Heart right ventricle (tissue), 16 donors: ENCODE results near the gene LRRC52. TPM values are rescaled to one million over a fixed set of nuclear protein-coding genes. Genes with fewer than 3 reads are reported as not detected.

ENCODE experiments used
- ATAC-seq, 8 donors: fragments of 200-7000 bp; cut with Tn5 transposase; one replicate each; pipeline ENCODE4 v1.9.1; 2020; ENCODE audit warnings: mild to moderate bottlenecking in 8 of 8, moderate library complexity in 8 of 8, moderate number of reproducible peaks in 1 of 8
- DNase-seq, 2 donors: peaks; one replicate each; pipeline ENCODE4 v3.0.0-alpha.2; 2020
- H3K27ac ChIP-seq, 10 donors: fragments of 200-600 bp; sonication (generic) in 2 of 10; one replicate each; pipeline versions ENCODE4 v1.5.0 to v1.8.0; 2020 to 2022; ENCODE audit warnings: mild to moderate bottlenecking in 3 of 10
- H3K27me3 ChIP-seq, 7 donors: fragments of 200-600 bp; one replicate each; pipeline ENCODE4 v1.8.0; 2021 to 2022; ENCODE audit warnings: mild to moderate bottlenecking in 2 of 7
- H3K36me3 ChIP-seq, 9 donors: fragments of 200-600 bp; sonication (generic) in 1 of 9; one replicate each; pipeline versions ENCODE4 v1.5.0 to v1.8.0; 2020 to 2022; ENCODE audit warnings: mild to moderate bottlenecking in 2 of 9
- H3K4me1 ChIP-seq, 9 donors: fragments of 200-600 bp; sonication (generic) in 1 of 9; one replicate each; pipeline versions ENCODE4 v1.5.0 to v1.8.0; 2020 to 2022; ENCODE audit warnings: mild to moderate bottlenecking in 4 of 9
- H3K4me3 ChIP-seq, 10 donors: fragments of 200-600 bp; sonication (generic) in 2 of 10; one replicate each; pipeline versions ENCODE4 v1.5.0 to v1.8.0; 2020 to 2022; ENCODE audit warnings: mild to moderate bottlenecking in 7 of 10, moderate library complexity in 2 of 10
- H3K9me3 ChIP-seq, 11 donors: fragments of 200-600 bp in 10 of 11; sonication (generic) in 2 of 11; one replicate each; pipeline versions ENCODE4 v1.5.0 to v1.8.0; 2013 to 2022; ENCODE audit warnings: mild to moderate bottlenecking in 2 of 11, control low read depth in 1 of 11, moderate library complexity in 1 of 11
- CTCF ChIP-seq, 9 donors: fragments of 200-600 bp; sonication (generic) in 2 of 9; IDR thresholded peaks; one replicate each; pipeline versions ENCODE4 v1.5.0 to v1.8.0; 2021 to 2022; ENCODE audit warnings: antibody characterized with exemption in 9 of 9, mild to moderate bottlenecking in 5 of 9, moderate library complexity in 1 of 9
- WGBS, 2 donors: extraction: QIAGEN DNeasy Blood & Tissue Kit; methylation state at CpG; one replicate each; pipeline ENCODE4 v1.1.7; 2013; ENCODE audit warnings: inconsistent platforms in 1 of 2; 5-methylcytosine and 5-hydroxymethylcytosine counted together
- intact Hi-C, 10 donors: fragments of 100-400 bp; cut with DNase I; formaldehyde crosslinking; loops; one replicate each; pipeline versions ENCODE4 v1.11.1 to v1.14.2; 2022
- polyA plus RNA-seq, 2 donors: library from polyadenylated mRNA; stranded (reverse); fragments of 200-250 nt; gene quantifications; one replicate each; pipeline ENCODE4 v1.2.3, GENCODE V29; 2013
- total RNA-seq, 10 donors: library from RNA; stranded (reverse); fragmentation: NEBNext Ultra II Directional in 3 of 10; extraction: Animal tissue kit (Norgen Biotek cat#: 25700) in 3 of 10; gene quantifications; one replicate each; pipeline versions ENCODE4 v1.2.1 to v1.2.4, GENCODE V29; 2021 to 2023
- donor health status: Arrhythmogenic right ventricular cardiomyopathy.
- donor health status: ischemic (EF 13 %, LVEDD 7.1; RV severe dilation, severe dysfunction).
- donor health status: healthy with polysubstance abuse.
- donor health status: DM: no; HTN: yes; CAD: no.
- donor health status: DM: no; HTN: no; CAD: no.
- donor health status: ischemic (EF 25% LVEDD 6.9; RV normal size, moderate dysfunction).
- donor health status: ischemic (EF 25% LVEDD 5.7; RV mildly dilated, moderate dysfunction).
- donor health status: healthy.
- donor health status: DM: yes; HTN: yes; CAD: no.
- donor health status: Ischemic cardiomyopathy.
- donor health status: ischemic (EF 35%, LVEDD 5.7; RV mildly dilated, moderate dysfunction).
- donor health status: nonischemic (EF 11% LVEDD 7.7; RV severe dilation, severe dysfunction).
- donor health status: DM: yes; HTN: yes; CAD: no.
- donor health status: PGD.
- donor health status: ischemic (EF 29% LVEDD 5.4; RV normal size, mild dysfunction).
- donor health status: nonischemic (EF 23%, LVEDD 6.1; RV moderate dilation, normal function).

LRRC52 gene
- total and polyA plus RNA-seq, 12 donors: 0.16 to 1.6 (median 0.55) TPM; not detected in 3

- intact Hi-C loops: no loop called here
These were observed 30.5 kb downstream of the LRRC52 start for GRCh38 chr1:165574295-165574694.

GRCh38 chr1:165575468-165576099, 31.8 kb downstream of the LRRC52 start:
- Histone ChIP-seq H3K36me3 (no peaks in the 10 kb centered on the region), H3K9me3 (no peaks in the 10 kb centered on the region), H3K4me1 (peaks cover 0 to 9% (median 0%) of the 10 kb centered on the region in 9 donors), H3K27ac (no peak overlapping the region), H3K4me3 (no peak overlapping the region), H3K27me3 (peaks cover 0 to 28% (median 0%) of the 10 kb centered on the region in 7 donors)
- TF ChIP-seq CTCF (IDR thresholded peaks at IDR 0.05): no peak
- 23 to 26% methylated on average over 4 of the region's 4 CpGs for WGBS, 2 donors
- ATAC-seq (peak in 1 of 8 donors; percentile 24), DNase-seq (peak in 1 of 2 donors; percentile 17)
- intact Hi-C loops: no loop called here

More at GRCh38 chr1:165574295-165574694, 30.5 kb downstream of the LRRC52 start:
- no peak for ATAC-seq
- no peak for TF ChIP-seq CTCF (IDR thresholded peaks at IDR 0.05)
- no peak overlapping the region for H3K4me3 ChIP-seq
- H3K36me3 ChIP-seq: no peaks in the 10 kb centered on the region
- peaks cover 0 to 9% (median 0%) of the 10 kb centered on the region in 9 donors for H3K4me1 ChIP-seq
- DNase-seq: no peak
- H3K27ac ChIP-seq: no peak overlapping the region
- H3K27me3 ChIP-seq: peaks cover 0 to 28% (median 0%) of the 10 kb centered on the region in 7 donors
- H3K9me3 ChIP-seq: no peaks in the 10 kb centered on the region

GRCh38 chr1:165576536-165576935, 32.7 kb downstream of the LRRC52 start:
- peaks cover 0 to 9% (median 0%) of the 10 kb centered on the region in 9 donors for H3K4me1 ChIP-seq
- ATAC-seq: no peak
- no peak for DNase-seq
- no peaks in the 10 kb centered on the region for H3K36me3 ChIP-seq
- H3K27ac ChIP-seq: no peak overlapping the region
- no peaks in the 10 kb centered on the region for H3K9me3 ChIP-seq
- intact Hi-C loops: no loop called here
- H3K4me3 ChIP-seq: no peak overlapping the region
- peaks cover 0 to 22% (median 0%) of the 10 kb centered on the region in 7 donors for H3K27me3 ChIP-seq
- 84 to 86% methylated on average over 2 of the region's 2 CpGs for WGBS, 2 donors
- no peak for TF ChIP-seq CTCF (IDR thresholded peaks at IDR 0.05)

- no peak for TF ChIP-seq CTCF (IDR thresholded peaks at IDR 0.05)
These were observed 33.9 kb downstream of the LRRC52 start for GRCh38 chr1:165577707-165578106.

More at GRCh38 chr1:165577707-165578106, 33.9 kb downstream of the LRRC52 start:
- Histone ChIP-seq H3K4me3 (no peak overlapping the region), H3K36me3 (no peaks in the 10 kb centered on the region), H3K27ac (no peak overlapping the region), H3K9me3 (no peaks in the 10 kb centered on the region), H3K27me3 (peaks cover 0 to 17% (median 0%) of the 10 kb centered on the region in 7 donors), H3K4me1 (peaks cover 0 to 9% (median 0%) of the 10 kb centered on the region in 9 donors)
- ATAC-seq (no peak), DNase-seq (no peak)
- WGBS, 2 donors: 91 to 93% methylated on average over 3 of the region's 3 CpGs
- intact Hi-C loops: no loop called here
